Prostate gland (tissue), 2 donors: ENCODE results near the gene ITGA1. TPM values are rescaled to one million over a fixed set of nuclear protein-coding genes. Genes with fewer than 3 reads are reported as not detected.

ENCODE experiments used
- DNase-seq: peaks from one replicate; pipeline ENCODE4 v3.0.0-alpha.2; 2019; ENCODE audit warnings: low spot score
- H3K27ac ChIP-seq, 2 donors: fragments of 200-600 bp; sonication (generic); 2 replicates each; pipeline ENCODE4 v1.5.1; 2017 to 2019
- H3K27me3 ChIP-seq: fragments of 200-600 bp; sonication (generic); replicated peaks from 2 replicates; pipeline ENCODE4 v1.5.1; 2019; ENCODE audit not compliant: insufficient read depth
- H3K36me3 ChIP-seq, 2 donors: fragments of 200-600 bp; sonication (generic); 1 replicate in 1 of 2; 2 replicates in 1 of 2; pipeline versions ENCODE4 v1.5.1 to v1.8.1; 2017 to 2019
- H3K4me1 ChIP-seq: fragments of 200-600 bp; sonication (generic); replicated peaks from 2 replicates; pipeline ENCODE4 v1.5.1; 2019
- H3K4me3 ChIP-seq, 2 donors: fragments of 200-600 bp; sonication (generic); 2 replicates each; pipeline ENCODE4 v1.5.1; 2017 to 2019
- H3K9me3 ChIP-seq: fragments of 200-600 bp; sonication (generic); 2 replicates; pipeline ENCODE4 v1.5.1; 2017
- POLR2A ChIP-seq: fragments of 450-650 bp; IDR thresholded peaks from one replicate; pipeline ENCODE4 v1.6.1; 2016; ENCODE audit warnings: antibody characterized with exemption, mild to moderate bottlenecking
- POLR2AphosphoS5 ChIP-seq: sonication (generic); formaldehyde crosslinking; IDR thresholded peaks from one replicate; pipeline ENCODE4 v1.6.1; 2017; ENCODE audit warnings: antibody characterized with exemption
- WGBS: methylation state at CpG from one replicate; pipeline ENCODE4 v1.1.5; 2018; 5-methylcytosine and 5-hydroxymethylcytosine counted together
- intact Hi-C: fragments of 100-400 bp; cut with DNase I; formaldehyde crosslinking; loops from one replicate; pipeline ENCODE4 v1.14.2; 2022
- total RNA-seq, 2 donors: library from RNA; depleted of rRNA; stranded (reverse); fragments of >200 nt; gene quantifications; one replicate each; pipeline ENCODE4 v1.1.0, GENCODE V29; 2016
- TF ChIP-seq, protein P1 (sequence below), 4 experiments: fragments of 200-600 bp in 2 of 4; fragments of 450-650 bp in 2 of 4; sonication (generic) in 2 of 4; IDR thresholded peaks; 1 replicate in 3 of 4; 2 replicates in 1 of 4; pipeline ENCODE4 v1.5.1; 2016 to 2019; ENCODE audit warnings: antibody characterized with exemption in 4 of 4, mild to moderate bottlenecking in 2 of 4, moderate library complexity in 2 of 4

Gene ITGA1
- total RNA-seq, 2 donors from 2014 or later, result 43.7 to 78.3 TPM

DNA sequence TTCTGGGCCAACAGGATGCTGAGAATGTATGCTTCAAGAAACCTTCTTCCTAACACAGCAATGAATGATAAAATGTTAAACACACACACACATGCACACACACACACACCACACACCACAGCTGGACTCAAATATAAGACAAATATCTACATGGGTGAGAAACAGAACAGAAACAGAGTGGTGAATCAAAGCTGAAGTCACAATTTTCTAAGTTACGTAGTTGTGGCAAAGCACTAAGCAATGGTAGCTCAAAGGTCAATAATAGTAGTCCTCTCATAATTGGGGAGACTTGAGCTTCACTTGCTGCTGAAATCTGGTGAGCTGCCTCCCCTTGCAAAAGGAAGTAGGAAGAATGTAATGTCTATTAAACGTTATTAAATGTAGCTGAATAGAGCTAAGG, 33.7 kb upstream of the ITGA1 start:
- H3K4me1 ChIP-seq, result no peaks in the 10 kb centered on the region
- no peak overlapping the region for H3K4me3 ChIP-seq
- no peaks in the 10 kb centered on the region for H3K27me3 ChIP-seq
- no peaks in the 10 kb centered on the region for H3K36me3 ChIP-seq
- WGBS, result 90% methylated on average over 2 of the region's 2 CpGs
- TF ChIP-seq POLR2A (no peak), POLR2AphosphoS5 (no peak)
- TF ChIP-seq, protein P1, sequence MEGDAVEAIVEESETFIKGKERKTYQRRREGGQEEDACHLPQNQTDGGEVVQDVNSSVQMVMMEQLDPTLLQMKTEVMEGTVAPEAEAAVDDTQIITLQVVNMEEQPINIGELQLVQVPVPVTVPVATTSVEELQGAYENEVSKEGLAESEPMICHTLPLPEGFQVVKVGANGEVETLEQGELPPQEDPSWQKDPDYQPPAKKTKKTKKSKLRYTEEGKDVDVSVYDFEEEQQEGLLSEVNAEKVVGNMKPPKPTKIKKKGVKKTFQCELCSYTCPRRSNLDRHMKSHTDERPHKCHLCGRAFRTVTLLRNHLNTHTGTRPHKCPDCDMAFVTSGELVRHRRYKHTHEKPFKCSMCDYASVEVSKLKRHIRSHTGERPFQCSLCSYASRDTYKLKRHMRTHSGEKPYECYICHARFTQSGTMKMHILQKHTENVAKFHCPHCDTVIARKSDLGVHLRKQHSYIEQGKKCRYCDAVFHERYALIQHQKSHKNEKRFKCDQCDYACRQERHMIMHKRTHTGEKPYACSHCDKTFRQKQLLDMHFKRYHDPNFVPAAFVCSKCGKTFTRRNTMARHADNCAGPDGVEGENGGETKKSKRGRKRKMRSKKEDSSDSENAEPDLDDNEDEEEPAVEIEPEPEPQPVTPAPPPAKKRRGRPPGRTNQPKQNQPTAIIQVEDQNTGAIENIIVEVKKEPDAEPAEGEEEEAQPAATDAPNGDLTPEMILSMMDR (IDR thresholded peaks at IDR 0.05), result no peak
- intact Hi-C loops, result no loop called here
- no peaks in the 10 kb centered on the region for H3K9me3 ChIP-seq
- H3K27ac ChIP-seq, result no peak overlapping the region
- no peak for DNase-seq

DNA sequence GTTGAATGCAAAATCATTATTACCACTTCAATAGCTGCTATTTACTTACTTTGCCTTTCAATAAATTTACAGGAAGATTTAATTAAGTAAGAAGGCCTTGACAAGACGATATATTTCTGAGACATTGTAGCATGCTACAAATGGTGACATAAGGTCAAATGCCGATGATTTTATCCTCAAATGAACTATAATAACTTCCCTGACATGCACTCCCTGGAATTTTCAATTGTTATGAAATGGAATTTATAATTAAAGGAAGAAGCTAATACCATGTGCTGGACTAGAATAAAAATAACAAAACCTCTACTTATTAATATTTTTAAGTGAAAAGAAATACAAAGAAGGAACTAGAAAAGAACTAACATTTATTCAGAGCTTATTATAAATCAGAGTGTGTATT, 30.2 kb upstream of the ITGA1 start:
- H3K27me3 ChIP-seq, result no peaks in the 10 kb centered on the region
- no peak overlapping the region for H3K4me3 ChIP-seq
- H3K9me3 ChIP-seq, result no peaks in the 10 kb centered on the region
- no peak for DNase-seq
- intact Hi-C loops, result no loop called here
- WGBS, result 60% methylated on average over 2 of the region's 2 CpGs
- H3K36me3 ChIP-seq, result no peaks in the 10 kb centered on the region
- H3K27ac ChIP-seq, result no peak overlapping the region
- TF ChIP-seq, protein P1 (IDR thresholded peaks at IDR 0.05), result no peak
- TF ChIP-seq POLR2A (no peak), POLR2AphosphoS5 (no peak)
- no peaks in the 10 kb centered on the region for H3K4me1 ChIP-seq

GRCh38 chr5:52758014-52758413, 29.7 kb upstream of the ITGA1 start:
- TF ChIP-seq, protein P1 (IDR thresholded peaks at IDR 0.05), result no peak
- TF ChIP-seq POLR2A (no peak), POLR2AphosphoS5 (no peak)
- no peaks in the 10 kb centered on the region for H3K4me1 ChIP-seq
- H3K36me3 ChIP-seq, result no peaks in the 10 kb centered on the region
- no peak overlapping the region for H3K27ac ChIP-seq
- no peak overlapping the region for H3K4me3 ChIP-seq
- 89% methylated on average over 5 of the region's 5 CpGs for WGBS
- no peaks in the 10 kb centered on the region for H3K9me3 ChIP-seq
- intact Hi-C loops, result no loop called here
- H3K27me3 ChIP-seq, result no peaks in the 10 kb centered on the region
- no peak for DNase-seq

DNA sequence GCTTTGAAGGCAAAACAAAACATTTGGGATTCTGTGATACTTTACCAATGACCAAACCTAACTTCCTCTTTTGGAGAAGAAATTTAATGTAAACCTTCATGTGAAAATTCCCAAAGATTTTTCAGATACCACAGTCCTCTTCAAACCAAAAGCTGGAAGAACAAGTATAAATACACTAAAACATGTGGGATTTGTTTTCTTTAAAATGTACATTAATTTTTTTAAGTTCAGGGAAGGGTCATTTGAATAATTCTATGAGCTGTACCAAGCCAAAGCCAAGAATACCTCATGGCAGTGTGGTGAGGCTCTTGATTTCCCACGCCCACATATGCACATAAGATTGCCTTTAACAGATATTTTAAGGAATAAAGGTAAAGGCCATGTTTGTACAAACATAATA, 28.4 kb upstream of the ITGA1 start:
- H3K9me3 ChIP-seq, result no peaks in the 10 kb centered on the region
- no peaks in the 10 kb centered on the region for H3K27me3 ChIP-seq
- intact Hi-C loops, result no loop called here
- no peak for DNase-seq
- 89% methylated on average over 1 of the region's 1 CpG for WGBS
- H3K4me3 ChIP-seq, result no peak overlapping the region
- H3K36me3 ChIP-seq, result no peaks in the 10 kb centered on the region
- no peaks in the 10 kb centered on the region for H3K4me1 ChIP-seq
- H3K27ac ChIP-seq, result no peak overlapping the region
- TF ChIP-seq, protein P1 (IDR thresholded peaks at IDR 0.05), result no peak
- TF ChIP-seq POLR2A (no peak), POLR2AphosphoS5 (no peak)

- H3K4me3 ChIP-seq, result no peak overlapping the region
- DNase-seq, result no peak
- H3K9me3 ChIP-seq, result no peaks in the 10 kb centered on the region
- intact Hi-C loops, result no loop called here
- H3K27ac ChIP-seq, result no peak overlapping the region
- no peaks in the 10 kb centered on the region for H3K4me1 ChIP-seq
- TF ChIP-seq POLR2AphosphoS5 (no peak), POLR2A (no peak)
- TF ChIP-seq, protein P1 (IDR thresholded peaks at IDR 0.05), result no peak
- H3K36me3 ChIP-seq, result no peaks in the 10 kb centered on the region
- whole genome bisulfite sequencing, result 85% methylated on average over 1 of the region's 1 CpG
- no peaks in the 10 kb centered on the region for H3K27me3 ChIP-seq
Observed at GRCh38 chr5:52760695-52761366, 26.9 kb upstream of the ITGA1 start.
